ENCODE measurements around the gene TMEM119. TPM values are rescaled to one million over a fixed set of nuclear protein-coding genes. Genes with fewer than 3 reads are reported as not detected.

The TMEM119 gene
- total and polyA plus RNA-seq, 10 of the 15 experiments (the other 5 are each of a cell fraction or from before 2014, with no cell fraction given): 0.11 to 0.44 (median 0.19) TPM; not detected in 5

DNA sequence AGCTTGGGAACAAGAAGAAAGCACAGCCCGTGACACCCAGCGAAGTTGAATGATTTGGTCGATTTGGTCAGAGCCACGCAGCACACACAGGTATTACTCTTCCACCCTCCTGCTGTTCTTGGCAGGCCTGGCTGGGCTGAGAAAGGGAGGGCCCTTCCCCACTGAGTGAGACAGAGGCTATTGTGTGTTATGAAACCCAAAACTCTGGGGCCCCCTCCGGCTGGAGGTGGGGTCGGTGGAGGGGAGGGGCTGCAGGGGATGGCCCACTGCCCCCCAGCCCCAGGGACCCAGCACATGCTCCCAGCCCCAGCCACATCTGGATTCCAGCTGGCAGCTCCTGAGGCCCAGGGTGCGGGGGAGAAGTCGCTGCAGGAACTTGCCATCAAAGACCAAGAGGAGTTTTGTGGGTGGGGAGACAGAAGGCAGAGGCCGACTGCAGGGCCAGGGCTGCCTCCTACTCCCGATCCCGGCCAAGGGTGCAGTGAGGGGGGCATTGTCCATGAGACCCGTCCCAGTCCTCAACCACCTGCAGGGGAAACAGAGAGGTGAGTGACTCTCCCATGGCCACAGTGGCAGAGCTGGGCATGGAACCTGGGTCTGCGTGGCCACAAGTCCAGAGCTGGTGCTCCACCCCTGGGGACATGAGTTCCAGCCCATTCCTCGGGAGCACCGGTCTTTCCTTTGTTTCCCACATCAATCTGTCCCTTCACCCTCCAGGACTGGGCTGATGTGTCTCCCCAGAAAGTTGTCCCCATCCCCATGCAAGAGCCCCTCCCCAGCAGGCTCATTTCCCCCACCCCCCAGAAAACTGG lies 8.7 kb downstream of the TMEM119 start (continued):
- no peak for TF ChIP-seq CBFB (IDR thresholded peaks at IDR 0.05; ENCODE audit: low read depth)
- TF ChIP-seq CEBPB (IDR thresholded peaks at IDR 0.05; ENCODE audit: borderline replicate concordance in 1 of 2, low read depth in 2 of 2, low read length in 2 of 2): no peak
- TF ChIP-seq DPF2 (IDR thresholded peaks at IDR 0.05): no peak
- no peak for TF ChIP-seq ZNF384 (IDR thresholded peaks at IDR 0.05; ENCODE audit: borderline replicate concordance, low read depth, low read length)
- TF ChIP-seq, protein P1, sequence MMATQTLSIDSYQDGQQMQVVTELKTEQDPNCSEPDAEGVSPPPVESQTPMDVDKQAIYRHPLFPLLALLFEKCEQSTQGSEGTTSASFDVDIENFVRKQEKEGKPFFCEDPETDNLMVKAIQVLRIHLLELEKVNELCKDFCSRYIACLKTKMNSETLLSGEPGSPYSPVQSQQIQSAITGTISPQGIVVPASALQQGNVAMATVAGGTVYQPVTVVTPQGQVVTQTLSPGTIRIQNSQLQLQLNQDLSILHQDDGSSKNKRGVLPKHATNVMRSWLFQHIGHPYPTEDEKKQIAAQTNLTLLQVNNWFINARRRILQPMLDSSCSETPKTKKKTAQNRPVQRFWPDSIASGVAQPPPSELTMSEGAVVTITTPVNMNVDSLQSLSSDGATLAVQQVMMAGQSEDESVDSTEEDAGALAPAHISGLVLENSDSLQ (IDR thresholded peaks at IDR 0.05): no peak
- TF ChIP-seq, protein P2, sequence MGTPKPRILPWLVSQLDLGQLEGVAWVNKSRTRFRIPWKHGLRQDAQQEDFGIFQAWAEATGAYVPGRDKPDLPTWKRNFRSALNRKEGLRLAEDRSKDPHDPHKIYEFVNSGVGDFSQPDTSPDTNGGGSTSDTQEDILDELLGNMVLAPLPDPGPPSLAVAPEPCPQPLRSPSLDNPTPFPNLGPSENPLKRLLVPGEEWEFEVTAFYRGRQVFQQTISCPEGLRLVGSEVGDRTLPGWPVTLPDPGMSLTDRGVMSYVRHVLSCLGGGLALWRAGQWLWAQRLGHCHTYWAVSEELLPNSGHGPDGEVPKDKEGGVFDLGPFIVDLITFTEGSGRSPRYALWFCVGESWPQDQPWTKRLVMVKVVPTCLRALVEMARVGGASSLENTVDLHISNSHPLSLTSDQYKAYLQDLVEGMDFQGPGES (IDR thresholded peaks at IDR 0.05): no peak

GRCh38 chr12:108587826-108588225 lies 10.1 kb downstream of the TMEM119 start:
- CTCF ChIA-PET: no interaction called here
- no peak overlapping the region for H3K4me3 ChIP-seq
- DNase-seq (ENCODE audit: low read depth, low spot score): no peak
- no peaks in the 10 kb centered on the region for H3K36me3 ChIP-seq (ENCODE audit: control insufficient read depth in 2 of 2, insufficient read depth in 2 of 2, low read length in 1 of 2)
- intact Hi-C loops (cut with micrococcal nuclease; ENCODE audit: unreplicated experiment): no loop called here
- no TSS peak for BruUV-seq (replicated peaks)
- no peaks in the 10 kb centered on the region for H3K9me3 ChIP-seq (replicated peaks; ENCODE audit: control insufficient read depth, insufficient read depth, low read length)
- FAIRE-seq: no peak
- no peaks in the 10 kb centered on the region for H4K20me1 ChIP-seq (ENCODE audit: control insufficient read depth, insufficient read depth)
- H3K9ac ChIP-seq (ENCODE audit: control insufficient read depth, insufficient read depth, low read length): no peak overlapping the region
- in situ Hi-C loops (cut with MboI): no loop called here
- H3K27ac ChIP-seq (ENCODE audit: control insufficient read depth, insufficient read depth): no peak overlapping the region
- RAD21 ChIA-PET (ENCODE audit: unreplicated experiment): no interaction called here
- WGBS (ENCODE audit: insufficient coverage, insufficient replicate concordance, low lambda C conversion rate, missing lambda C conversion rate): 70% methylated on average over 4 of the region's 4 CpGs
- SMC1A ChIA-PET (ENCODE audit: uncharacterized antibody, unreplicated experiment): interaction anchor here (0.7 kb wide), 1 partner anchor 23 kb away, joined by 3 read pairs; no protein-coding TSS in a partner anchor
- no peak overlapping the region for H2AFZ ChIP-seq (ENCODE audit: control insufficient read depth, low read depth, low read length)
- no peak for TF ChIP-seq CEBPZ (IDR thresholded peaks at IDR 0.05; ENCODE audit: low read depth, low read length)
- TF ChIP-seq, protein P3, sequence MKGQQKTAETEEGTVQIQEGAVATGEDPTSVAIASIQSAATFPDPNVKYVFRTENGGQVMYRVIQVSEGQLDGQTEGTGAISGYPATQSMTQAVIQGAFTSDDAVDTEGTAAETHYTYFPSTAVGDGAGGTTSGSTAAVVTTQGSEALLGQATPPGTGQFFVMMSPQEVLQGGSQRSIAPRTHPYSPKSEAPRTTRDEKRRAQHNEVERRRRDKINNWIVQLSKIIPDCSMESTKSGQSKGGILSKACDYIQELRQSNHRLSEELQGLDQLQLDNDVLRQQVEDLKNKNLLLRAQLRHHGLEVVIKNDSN (IDR thresholded peaks at IDR 0.05; ENCODE audit: borderline replicate concordance, extremely low read length, insufficient read depth, low read depth, low read length): no peak
- TF ChIP-seq, protein P4, sequence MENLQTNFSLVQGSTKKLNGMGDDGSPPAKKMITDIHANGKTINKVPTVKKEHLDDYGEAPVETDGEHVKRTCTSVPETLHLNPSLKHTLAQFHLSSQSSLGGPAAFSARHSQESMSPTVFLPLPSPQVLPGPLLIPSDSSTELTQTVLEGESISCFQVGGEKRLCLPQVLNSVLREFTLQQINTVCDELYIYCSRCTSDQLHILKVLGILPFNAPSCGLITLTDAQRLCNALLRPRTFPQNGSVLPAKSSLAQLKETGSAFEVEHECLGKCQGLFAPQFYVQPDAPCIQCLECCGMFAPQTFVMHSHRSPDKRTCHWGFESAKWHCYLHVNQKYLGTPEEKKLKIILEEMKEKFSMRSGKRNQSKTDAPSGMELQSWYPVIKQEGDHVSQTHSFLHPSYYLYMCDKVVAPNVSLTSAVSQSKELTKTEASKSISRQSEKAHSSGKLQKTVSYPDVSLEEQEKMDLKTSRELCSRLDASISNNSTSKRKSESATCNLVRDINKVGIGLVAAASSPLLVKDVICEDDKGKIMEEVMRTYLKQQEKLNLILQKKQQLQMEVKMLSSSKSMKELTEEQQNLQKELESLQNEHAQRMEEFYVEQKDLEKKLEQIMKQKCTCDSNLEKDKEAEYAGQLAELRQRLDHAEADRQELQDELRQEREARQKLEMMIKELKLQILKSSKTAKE (IDR thresholded peaks at IDR 0.05; ENCODE audit: low read depth, poor library complexity, severe bottlenecking): no peak
- no peak for ATAC-seq
- no peak overlapping the region for H3K4me2 ChIP-seq (ENCODE audit: control insufficient read depth, insufficient read depth)
- H3K79me2 ChIP-seq (ENCODE audit: control insufficient read depth, insufficient read depth, low read length): no peaks in the 10 kb centered on the region
- no peaks in the 10 kb centered on the region for H3K27me3 ChIP-seq (replicated peaks in 1 of 2; ENCODE audit: control insufficient read depth in 2 of 2, insufficient read depth in 2 of 2, low read length in 1 of 2)
- POLR2A ChIA-PET: no interaction called here
- no peaks in the 10 kb centered on the region; the same call in 1 of the 2 replicates for H3K4me1 ChIP-seq (ENCODE audit: control insufficient read depth, insufficient read depth, low read length)

Data from GM12878 (cell line).